Tibial artery (tissue), 4 donors: ENCODE measurements around the gene AKTIP.
"Not testable (repeated sequence)": the region's sequence is repeated elsewhere in the genome, so short reads cannot be mapped to it uniquely, and the experiment has no call there.

Experiments
- DNase-seq, 2 donors: peaks; one replicate each; pipeline ENCODE4 v3.0.0-alpha.2; 2019
- H3K27ac ChIP-seq, 2 donors: fragments of 200-600 bp; sonication (generic) in 1 of 2; 1 replicate in 1 of 2; 2 replicates in 1 of 2; pipeline ENCODE4 v1.5.1; 2018 to 2019; ENCODE audit warnings: mild to moderate bottlenecking in 1 of 2
- H3K27me3 ChIP-seq, 2 donors: fragments of 200-600 bp; sonication (generic) in 1 of 2; one replicate each; pipeline versions ENCODE4 v1.5.1 to v1.6.0; 2016 to 2019
- H3K36me3 ChIP-seq, 3 donors: fragments of 200-600 bp; sonication (generic) in 2 of 3; one replicate each; pipeline ENCODE4 v1.5.1; 2016 to 2019; ENCODE audit warnings: mild to moderate bottlenecking in 2 of 3
- H3K4me1 ChIP-seq, 4 donors: fragments of 200-600 bp; sonication (generic) in 2 of 4; 1 replicate in 3 of 4; 2 replicates in 1 of 4; pipeline ENCODE4 v1.5.1; 2016 to 2019
- H3K4me3 ChIP-seq, 2 donors: fragments of 200-600 bp; sonication (generic) in 1 of 2; 1 replicate in 1 of 2; 2 replicates in 1 of 2; pipeline ENCODE4 v1.5.1; 2018 to 2019; ENCODE audit warnings: mild to moderate bottlenecking in 2 of 2
- H3K9me3 ChIP-seq, 3 donors: fragments of 200-600 bp; sonication (generic) in 1 of 3; one replicate each; pipeline ENCODE4 v1.5.1; 2016 to 2019
- CTCF ChIP-seq, 2 experiments: fragments of 200-600 bp in 1 of 2; fragments of 450-650 bp in 1 of 2; IDR thresholded peaks; one replicate each; pipeline ENCODE4 v1.5.1; 2017 to 2019; ENCODE audit warnings: antibody characterized with exemption in 2 of 2, mild to moderate bottlenecking in 1 of 2, moderate library complexity in 1 of 2
- intact Hi-C: fragments of 100-400 bp; cut with DNase I; formaldehyde crosslinking; loops from one replicate; pipeline ENCODE4 v1.15.0; 2023; ENCODE audit warnings: low total_unique reads

Gene AKTIP

GRCh38 chr16:53542283-53542682, 39.3 kb upstream of the AKTIP start:
- intact Hi-C loops: no loop called here
- no peak for DNase-seq
- Histone ChIP-seq H3K9me3 (no peaks in the 10 kb centered on the region), H3K4me1 (no peaks in the 10 kb centered on the region), H3K27ac (no peak overlapping the region), H3K36me3 (no peaks in the 10 kb centered on the region), H3K27me3 (peaks cover 0 to 15% of the 10 kb centered on the region in 2 donors), H3K4me3 (no peak overlapping the region)
- no peak for TF ChIP-seq CTCF (IDR thresholded peaks at IDR 0.05)

- TF ChIP-seq CTCF (IDR thresholded peaks at IDR 0.05): no peak
- DNase-seq: no peak
- Histone ChIP-seq H3K27ac (no peak overlapping the region), H3K4me3 (no peak overlapping the region), H3K4me1 (no peaks in the 10 kb centered on the region), H3K27me3 (peaks cover 0 to 15% of the 10 kb centered on the region in 2 donors), H3K36me3 (no peaks in the 10 kb centered on the region), H3K9me3 (no peaks in the 10 kb centered on the region)
- intact Hi-C loops: no loop called here
Measured at GRCh38 chr16:53541326-53541725, 38.3 kb upstream of the AKTIP start.

DNA sequence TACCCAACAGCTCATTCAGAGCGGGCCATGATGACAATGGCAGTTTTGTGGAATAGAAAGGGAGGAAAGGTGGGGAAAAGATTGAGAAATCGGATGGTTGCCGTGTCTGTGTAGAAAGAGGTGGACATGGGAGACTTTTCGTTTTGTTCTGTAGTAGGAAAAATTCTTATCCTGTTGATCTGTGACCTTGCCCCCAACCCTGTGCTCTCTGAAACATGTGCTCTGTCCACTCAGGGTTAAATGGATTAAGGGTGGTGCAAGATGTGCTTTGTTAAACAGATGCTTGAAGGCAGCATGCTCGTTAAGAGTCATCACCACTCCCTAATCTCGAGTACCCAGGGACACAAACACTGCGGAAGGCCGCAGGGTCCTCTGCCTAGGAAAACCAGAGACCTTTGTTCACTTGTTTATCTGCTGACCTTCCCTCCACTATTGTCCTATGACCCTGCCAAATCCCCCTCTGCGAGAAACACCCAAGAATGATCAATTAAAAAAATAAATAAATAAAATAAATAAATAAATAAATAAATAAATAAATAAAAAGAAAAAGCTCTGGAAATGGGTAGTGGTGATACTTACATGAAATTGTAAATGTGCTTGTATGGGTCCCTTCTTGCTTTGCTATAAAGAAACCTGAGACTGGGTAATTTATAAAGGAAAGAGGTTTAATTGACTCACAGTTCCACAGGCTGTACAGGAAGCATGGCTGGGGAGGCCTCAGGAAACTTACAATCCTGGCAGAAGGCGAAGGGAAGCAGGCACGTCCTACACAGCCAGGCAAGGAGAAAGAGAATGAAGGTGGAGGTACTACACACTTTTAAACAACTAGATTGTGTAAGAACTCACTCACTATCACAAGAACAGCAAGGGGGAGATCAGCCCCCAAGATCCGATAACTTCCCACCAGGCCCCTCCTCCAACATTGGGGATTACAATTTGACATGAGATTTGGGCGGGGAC, 37.0 kb upstream of the AKTIP start:
- intact Hi-C loops, DNase-seq, H3K4me1 ChIP-seq, H3K4me3 ChIP-seq, H3K9me3 ChIP-seq, H3K27ac ChIP-seq, H3K36me3 ChIP-seq: not testable (repeated sequence)
- H3K27me3 ChIP-seq: peaks cover 0 to 15% of the 10 kb centered on the region in 2 donors

- H3K9me3 ChIP-seq, H3K4me1 ChIP-seq, H3K27ac ChIP-seq, H3K36me3 ChIP-seq, intact Hi-C loops, H3K4me3 ChIP-seq, DNase-seq: not testable (repeated sequence)
- H3K27me3 ChIP-seq: peaks cover 0 to 15% of the 10 kb centered on the region in 2 donors
Measured at GRCh38 chr16:53539346-53539745, 36.3 kb upstream of the AKTIP start.

GRCh38 chr16:53537626-53538025, 34.6 kb upstream of the AKTIP start:
- intact Hi-C loops: no loop called here
- DNase-seq: no peak
- Histone ChIP-seq H3K27ac (no peak overlapping the region), H3K9me3 (no peaks in the 10 kb centered on the region), H3K4me1 (no peaks in the 10 kb centered on the region), H3K4me3 (no peak overlapping the region), H3K36me3 (no peaks in the 10 kb centered on the region), H3K27me3 (peaks cover 0 to 15% of the 10 kb centered on the region in 2 donors)
- no peak for TF ChIP-seq CTCF (IDR thresholded peaks at IDR 0.05)

- no peak overlapping the region for H3K27ac ChIP-seq
- H3K4me3 ChIP-seq: no peak overlapping the region
- TF ChIP-seq CTCF (IDR thresholded peaks at IDR 0.05): no peak
- H3K4me1 ChIP-seq: no peaks in the 10 kb centered on the region
- H3K27me3 ChIP-seq: no peaks in the 10 kb centered on the region
- H3K9me3 ChIP-seq: peaks cover 0 to 4% (median 0%) of the 10 kb centered on the region in 3 donors
- DNase-seq: no peak
- no peaks in the 10 kb centered on the region for H3K36me3 ChIP-seq
- intact Hi-C loops: no loop called here
Measured at GRCh38 chr16:53534206-53534605, 31.2 kb upstream of the AKTIP start.
